HG03571 (cell line): Measurements from ENCODE around the gene PITPNM3.

Experiments used
- ATAC-seq: cut with Tn5 transposase; IDR thresholded peaks from one replicate; pipeline ENCODE4 v1.9.1; 2021; ENCODE audit not compliant: unreplicated experiment

Gene PITPNM3

DNA sequence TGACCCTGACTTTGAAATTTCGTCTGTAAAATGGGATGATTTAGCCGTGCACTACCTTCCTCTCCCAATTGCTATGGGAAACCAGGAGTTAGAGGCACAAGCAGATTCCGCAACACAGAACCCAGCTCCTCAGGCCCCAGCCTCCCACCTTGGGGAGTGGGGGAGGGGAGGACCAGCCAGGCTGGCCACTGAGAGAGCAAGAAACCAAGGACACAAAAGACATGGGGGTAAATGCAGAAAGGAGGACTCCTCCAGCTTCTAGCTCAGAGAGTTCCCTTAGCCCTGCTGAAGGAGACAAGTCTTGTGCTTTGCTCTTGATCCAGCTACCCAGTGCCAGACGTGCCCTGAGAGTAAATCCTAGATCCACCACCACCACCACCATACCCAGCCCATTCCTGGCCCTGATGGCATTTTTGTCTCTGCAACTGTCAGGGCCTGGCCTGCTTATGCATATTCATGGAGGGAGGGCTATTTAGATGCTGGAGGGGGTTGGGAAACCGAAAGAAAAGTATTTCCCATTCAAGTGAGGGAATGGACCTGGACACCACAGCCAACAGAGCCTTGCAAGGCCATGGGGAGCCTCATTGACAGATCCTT is 25.9 kb downstream of the PITPNM3 start:
- no peak for ATAC-seq

DNA sequence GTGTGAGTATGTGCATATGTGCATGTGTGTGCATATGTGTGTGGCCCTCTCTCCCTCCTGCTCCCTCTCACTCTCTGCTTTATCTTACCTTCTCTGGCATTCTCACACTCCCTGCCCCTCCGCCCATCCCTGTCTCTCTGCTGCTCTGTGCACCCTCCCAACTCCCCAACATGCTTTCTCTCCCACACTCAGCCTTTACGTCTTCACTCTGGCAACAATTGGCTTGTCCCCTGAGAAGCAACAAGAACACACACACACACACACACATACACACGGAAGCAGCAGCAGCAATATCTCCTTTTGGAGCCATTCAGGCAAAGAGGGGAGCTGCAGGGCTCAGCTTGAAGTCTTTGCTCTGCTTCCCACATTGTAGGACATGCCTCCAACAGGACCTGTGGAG is 27.8 kb downstream of the PITPNM3 start:
- no peak for ATAC-seq

DNA sequence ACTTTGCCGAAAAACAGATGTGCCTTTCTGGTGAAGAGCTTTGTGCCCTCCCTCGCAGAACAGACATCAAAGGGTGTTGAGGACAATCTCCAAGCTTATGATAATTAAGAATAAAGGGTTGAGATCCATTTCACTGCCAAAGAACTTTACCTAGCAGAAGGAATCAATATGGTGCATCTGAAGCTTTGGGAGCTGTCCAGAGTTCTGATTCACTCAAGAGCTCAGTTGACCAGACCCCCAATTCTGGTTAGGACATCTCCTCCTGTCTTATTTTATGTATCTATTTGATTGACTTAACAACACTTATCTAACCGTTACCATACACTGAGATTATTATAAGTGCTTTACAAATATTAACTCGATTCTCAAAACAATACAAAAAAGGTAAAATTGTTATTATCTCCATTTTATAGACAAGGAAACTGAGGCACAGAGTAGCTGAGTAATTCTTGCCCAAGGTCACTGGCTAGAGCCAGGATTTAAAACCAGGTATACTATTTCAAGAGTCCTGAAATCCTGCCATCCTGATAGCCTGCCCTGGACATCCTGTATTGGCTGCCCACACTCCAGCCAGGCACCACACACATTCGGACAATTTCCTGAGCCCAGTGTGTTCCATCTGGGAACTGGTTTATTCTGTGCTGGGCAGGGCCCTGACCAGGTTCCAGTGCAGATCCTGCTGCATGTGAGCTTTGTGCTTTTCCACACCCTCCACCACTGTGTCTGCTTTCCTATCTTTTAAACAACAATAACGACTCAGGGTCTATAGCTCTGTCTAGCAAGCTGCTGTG is 29.8 kb downstream of the PITPNM3 start:
- ATAC-seq = no peak

DNA sequence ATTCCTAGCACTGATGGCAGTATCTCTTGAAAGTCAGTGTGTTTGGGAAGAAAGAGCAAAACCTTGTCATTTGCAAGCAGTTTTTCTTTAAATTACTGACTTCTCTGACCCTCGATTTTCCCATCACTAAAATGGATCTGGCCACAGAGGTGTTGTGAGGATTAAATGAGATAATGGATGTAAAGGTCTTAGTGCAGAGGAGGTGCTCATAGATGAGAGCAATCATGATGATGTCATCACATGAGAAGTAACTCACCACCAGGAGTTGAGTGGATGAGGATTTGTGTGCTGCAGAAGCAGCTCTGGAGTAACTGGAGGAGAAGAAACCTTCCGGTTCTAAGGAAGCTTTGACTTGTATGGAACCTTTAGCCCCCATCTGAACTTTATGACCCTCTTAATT is 30.6 kb downstream of the PITPNM3 start:
- ATAC-seq = no peak

DNA sequence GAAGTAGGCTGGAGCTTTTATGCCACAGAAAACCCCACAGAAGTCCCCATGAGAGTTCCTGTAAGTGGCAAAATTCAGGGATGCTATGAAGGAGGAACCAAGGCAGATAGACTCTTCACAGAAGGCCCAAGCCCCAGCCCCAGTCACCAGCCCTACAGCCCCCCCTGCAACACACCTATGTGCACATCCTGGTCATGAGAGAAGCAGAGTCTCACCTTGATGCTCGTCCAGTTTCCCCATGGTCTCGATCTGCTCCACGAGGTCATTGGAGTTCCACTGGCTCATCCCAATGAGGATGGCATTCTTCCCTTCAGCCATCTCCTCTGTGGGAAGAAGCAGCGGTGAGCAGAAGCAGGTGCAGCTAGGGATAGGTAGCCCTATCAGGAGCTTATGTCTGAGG is 31.2 kb downstream of the PITPNM3 start:
- no peak for ATAC-seq

DNA sequence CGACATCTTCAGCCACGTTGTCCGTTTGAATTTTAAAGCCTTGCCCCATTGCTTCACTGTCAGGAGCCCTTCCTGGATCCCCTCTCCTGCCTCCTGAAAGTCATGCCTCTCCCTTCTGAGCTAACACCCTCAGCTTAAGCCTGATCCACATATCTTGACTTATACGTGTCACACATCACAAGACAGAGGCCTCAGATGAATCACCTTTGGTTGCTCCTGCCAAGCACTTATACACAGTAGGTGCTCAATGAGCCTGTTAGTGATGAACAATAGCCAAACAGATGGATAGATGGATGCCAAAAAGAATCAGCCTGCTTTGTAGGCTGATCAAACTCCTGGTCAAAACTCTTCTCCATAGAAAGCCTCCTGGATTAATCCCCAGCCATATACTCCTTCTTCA is 31.8 kb downstream of the PITPNM3 start:
- no peak for ATAC-seq

DNA sequence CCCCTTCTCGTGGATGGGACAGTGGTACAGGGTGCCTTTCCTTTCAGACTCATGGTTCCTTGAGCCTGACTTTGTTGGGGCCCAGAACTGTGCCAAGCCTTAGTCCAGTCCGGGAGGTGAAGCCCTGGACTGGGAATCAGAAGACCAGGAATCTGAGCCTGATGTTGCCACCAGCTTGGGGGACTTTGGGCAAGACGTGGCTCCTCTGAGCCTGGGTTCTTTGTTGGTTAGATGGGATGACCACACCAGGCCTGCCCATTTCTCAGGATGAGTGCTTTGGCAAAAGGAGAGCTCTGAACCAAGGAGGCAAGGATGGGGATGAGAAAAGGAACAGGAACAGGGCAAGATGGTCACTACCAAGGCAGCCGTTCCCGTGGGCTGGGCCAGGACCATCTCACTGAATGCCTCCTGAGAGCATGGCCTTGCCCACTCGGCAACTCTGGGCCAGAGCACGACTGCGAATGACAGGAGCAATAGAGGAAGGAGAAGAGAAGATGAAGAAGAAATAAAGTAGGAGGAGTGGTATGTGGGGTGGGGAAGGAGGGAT is 32.5 kb downstream of the PITPNM3 start:
- ATAC-seq = no peak

DNA sequence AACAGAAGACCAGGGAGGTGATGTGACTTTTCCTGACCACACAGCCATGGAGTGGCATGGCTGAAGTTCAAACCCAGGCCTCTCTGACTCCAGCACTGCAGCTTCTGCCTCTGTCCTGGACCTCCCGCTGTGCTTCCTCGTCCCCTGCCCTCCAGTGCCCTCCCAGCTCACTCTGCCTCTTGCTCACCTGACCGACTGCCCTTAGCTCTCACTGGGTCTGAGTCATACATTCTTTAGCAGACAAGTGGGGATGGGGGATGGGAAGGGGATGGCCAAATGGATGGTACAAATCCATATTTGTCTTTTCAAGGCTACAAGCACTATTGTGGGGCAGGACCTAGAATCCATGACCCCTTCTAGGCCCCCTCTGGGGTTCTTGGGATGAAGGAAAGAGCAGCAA is 33.0 kb downstream of the PITPNM3 start:
- ATAC-seq = no peak

DNA sequence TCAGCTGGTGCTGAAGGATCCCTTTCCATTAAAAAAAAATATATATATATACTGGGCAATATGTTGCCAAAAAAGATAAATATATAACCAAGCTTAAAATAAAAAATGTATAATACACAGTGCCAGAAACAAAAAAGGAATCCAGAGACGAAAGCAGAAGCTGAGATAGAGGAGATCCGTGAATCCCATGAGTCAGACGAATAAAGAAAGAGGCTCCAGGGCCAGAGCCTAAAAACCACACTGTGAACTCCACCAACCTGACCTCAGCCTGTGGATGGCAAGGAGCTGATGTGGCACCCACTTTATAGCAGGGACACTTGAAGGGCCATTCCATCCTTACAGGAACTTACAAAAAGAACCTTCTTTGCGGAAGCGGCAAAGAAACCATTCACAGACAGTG is 34.8 kb downstream of the PITPNM3 start:
- ATAC-seq = no peak

DNA sequence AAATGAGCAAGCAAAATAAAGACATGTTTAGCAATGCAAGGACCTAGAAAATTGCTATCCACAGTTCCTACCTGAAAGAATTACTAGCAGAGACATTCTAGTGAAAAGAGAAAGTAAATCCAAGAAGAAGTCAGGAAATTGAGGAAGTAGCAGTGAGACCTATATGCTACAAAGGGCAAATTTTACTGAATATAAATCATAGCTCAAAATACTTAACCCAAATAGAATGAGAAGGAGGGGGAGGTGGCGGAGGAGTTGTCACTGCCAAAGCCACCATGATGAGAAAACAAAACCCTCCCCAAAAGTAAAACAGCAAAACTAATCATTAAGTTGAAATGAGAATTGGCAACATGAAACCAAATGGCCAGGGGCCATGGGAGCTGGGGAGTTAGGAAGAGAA is 39.3 kb downstream of the PITPNM3 start:
- no peak for ATAC-seq

DNA sequence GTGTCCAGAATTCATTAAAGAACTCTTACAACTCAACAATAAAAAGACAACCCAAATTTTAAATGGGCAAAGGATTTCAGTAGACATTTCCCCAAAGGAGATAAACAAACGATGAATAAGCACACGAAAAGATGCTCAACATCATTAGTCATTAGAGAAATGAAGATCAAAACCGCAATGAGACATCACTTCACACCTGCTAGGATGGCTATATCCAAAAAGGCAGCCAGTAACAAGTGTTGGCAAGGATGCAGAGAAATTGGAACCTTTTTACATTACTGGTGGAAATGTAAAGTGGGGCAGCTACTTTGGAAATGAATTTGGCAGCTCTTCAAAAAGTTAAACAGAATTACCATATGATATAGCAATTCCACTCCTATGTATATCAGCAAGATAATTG is 42.0 kb downstream of the PITPNM3 start:
- ATAC-seq = no peak

DNA sequence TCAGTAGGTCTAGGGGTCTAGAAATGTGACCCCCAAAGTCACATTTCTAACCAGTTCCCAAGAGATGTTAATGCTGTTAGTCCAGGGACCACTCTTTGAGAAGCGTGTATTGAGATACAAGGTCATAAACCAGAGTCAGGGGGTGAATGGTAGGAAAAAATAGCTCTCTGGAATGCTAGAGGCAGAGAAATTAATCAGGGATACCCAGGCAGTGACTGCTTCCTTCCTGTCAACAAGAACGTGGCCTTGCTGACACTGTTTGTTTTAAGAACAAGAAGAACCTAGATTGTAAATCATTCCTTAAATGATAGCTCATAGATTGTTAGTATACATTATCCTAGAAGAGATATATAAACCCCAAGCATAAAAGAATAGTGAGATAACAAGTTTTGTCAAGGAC is 43.8 kb downstream of the PITPNM3 start:
- no peak for ATAC-seq

DNA sequence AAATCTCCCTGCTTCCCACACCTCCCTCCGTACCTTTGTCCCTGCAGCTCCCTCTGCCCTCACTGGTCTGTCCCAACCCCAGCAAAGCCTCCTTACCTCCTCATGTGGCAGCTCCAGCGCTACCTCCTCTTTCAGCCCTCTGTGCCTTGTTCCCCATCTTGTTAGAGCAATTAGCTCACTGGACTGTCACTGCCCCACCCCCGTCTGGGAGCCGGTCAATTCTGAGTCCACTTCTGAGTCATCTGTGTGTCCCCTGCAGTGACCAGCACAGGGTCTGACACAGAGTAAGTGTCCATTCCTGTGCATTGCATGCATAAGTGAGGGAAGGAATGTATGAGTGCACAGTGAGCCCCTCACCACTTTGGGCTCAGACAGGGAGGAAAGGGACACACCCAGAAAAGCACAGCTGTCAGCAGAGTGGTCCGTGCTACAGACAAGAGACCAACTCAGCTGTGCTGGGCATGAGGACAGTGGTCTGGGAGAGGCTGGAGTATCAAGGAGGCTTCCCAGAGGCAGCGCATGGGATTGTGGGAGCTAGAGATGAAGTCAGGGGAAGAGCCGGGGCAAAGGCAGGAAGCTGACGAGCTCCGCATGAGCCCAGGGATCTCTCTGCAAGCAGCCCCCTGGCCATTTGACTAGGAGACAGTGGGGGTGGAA is 45.9 kb downstream of the PITPNM3 start:
- no peak for ATAC-seq

DNA sequence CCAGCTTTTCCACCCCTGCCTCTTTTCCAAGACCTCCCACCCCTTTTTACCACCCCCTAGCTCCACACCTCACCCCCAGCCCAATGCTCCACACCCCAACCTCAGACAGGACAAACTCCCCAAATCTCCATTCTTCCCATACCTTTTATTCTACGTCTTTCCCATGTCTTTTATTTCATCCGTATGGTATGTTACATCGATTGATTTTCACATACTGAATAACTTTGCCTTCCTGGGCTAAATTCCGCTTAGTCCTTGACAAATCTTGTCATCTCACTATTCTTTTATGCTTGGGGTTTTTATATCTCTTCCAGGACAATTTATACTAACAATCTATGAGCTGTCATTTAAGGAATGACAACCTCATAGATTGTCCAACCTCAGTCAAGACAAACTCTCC is 46.4 kb downstream of the PITPNM3 start:
- no peak for ATAC-seq

DNA sequence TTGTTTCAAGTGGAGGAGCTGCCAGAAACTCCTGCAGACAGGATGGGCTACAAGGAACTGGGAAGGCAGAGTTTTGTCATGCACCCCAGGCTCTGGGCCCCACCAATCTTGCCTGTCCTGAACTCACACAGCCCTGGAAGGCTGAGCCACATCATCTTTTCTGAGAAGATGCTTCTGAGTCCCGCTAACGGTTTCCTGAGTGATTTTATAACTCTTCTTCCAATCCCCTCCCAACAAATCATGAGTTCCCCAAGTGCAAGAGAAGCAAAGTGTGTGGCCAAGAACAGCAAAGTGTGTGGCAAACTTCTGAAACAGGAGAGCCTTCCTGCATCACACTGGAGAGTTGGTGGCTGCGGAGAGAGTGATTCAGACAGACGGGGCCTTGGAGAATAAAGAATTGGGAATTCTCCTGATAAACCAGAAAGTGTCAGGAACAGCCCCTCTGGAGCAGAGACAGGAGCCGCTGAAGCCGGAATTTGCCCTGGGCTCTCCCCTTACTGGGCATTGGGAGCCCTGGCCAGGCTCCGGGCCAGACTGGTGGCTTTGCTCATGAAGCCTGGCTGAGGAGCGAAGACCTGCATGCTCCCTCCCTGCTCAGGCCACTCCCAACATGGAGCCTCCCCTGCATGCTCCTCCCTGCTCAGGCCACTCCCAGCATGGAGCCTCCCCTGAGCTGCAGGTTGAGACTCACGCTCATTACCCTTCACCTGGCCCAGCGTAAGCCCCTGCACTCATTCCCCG is 47.2 kb downstream of the PITPNM3 start:
- no peak for ATAC-seq

DNA sequence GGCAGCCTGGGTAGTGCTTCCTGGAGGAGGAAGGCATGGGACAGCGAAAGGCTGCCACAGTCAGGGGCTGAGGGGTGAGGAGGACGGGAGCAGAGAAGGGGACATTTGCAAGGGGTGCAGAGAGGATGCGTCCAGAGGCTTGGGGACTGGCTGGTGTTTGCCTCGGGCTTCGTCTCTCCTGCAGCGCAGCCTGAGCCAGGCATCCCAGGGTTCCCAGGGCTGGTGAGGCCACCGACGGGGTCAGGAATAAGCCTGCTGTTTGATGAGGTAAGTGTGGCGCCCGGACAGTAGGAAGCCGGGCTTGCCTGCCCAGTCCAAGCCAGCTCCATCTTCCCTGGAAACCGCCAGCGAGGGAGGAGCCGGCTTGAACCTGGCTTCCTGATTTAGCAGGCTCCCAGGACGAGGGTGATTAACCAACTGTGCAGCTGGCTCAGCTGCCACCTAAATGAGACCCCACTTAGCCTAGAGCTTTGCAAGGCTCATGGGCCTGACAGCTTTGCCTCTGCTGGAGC is 47.8 kb downstream of the PITPNM3 start:
- no peak for ATAC-seq

DNA sequence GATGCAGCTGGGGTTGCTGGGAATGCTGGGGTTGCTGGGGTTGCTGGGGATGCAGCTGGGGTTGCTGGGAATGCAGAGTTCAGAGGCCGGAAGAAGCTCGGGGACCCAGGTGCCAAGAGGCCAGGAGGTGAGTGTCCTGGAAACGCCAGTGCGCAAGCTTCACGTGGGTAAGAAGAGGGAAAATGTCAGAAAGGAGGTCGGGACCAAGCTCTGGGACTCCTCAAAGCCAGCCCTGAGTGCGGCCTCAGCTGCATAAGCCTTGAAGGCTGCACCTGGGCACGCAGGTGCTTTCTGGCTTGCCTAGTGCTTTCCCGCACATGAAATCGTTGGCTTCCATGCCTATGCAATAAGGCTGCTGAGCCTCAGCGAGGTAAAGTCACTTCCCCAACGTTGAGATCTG is 48.3 kb downstream of the PITPNM3 start:
- ATAC-seq = no peak

DNA sequence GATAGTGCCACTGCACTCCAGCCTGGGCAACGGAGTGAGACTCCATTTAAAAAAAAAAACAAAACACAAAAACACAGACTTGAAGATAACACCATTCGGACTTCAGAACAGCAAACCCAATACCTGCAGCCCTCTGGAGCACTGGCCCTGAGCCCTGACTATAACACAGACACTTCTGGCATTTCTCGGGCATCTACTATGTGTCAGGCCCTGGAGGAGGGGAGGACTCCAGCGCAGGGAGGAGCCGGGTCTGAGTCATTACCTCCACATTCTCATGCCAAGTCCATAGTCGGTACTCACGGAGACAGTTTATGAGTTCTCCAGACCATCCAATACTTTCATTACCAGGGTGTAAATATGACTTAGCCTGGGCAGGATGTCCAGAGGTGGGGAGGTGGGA is 48.8 kb downstream of the PITPNM3 start:
- ATAC-seq = no peak

DNA sequence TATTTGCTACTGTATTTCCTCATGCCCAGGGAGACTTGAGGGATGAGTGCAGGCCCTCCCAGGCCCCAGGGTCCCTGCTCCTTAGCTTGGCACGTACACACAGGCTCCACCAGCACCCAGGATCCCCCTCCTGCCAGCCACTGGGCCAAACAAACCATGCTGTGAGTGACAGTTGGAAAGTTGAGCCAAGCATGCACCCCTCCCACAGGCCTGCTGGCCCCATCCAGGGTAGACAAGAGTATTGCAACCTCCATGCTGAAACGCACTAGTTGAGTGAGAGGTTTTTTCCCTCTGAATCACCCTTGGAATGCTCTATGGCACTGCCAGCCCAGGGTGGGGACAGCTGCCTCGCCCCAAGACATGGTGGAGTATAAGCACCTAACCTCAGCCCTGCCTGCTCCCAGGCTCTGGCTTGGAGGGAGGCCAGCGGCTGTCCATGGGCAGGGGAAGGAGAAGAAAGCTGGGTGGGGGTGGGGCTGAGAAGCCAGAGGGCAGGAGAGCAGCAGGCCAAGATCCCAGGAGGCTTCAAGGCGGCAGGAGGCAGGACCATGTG is 49.6 kb downstream of the PITPNM3 start:
- no peak for ATAC-seq

DNA sequence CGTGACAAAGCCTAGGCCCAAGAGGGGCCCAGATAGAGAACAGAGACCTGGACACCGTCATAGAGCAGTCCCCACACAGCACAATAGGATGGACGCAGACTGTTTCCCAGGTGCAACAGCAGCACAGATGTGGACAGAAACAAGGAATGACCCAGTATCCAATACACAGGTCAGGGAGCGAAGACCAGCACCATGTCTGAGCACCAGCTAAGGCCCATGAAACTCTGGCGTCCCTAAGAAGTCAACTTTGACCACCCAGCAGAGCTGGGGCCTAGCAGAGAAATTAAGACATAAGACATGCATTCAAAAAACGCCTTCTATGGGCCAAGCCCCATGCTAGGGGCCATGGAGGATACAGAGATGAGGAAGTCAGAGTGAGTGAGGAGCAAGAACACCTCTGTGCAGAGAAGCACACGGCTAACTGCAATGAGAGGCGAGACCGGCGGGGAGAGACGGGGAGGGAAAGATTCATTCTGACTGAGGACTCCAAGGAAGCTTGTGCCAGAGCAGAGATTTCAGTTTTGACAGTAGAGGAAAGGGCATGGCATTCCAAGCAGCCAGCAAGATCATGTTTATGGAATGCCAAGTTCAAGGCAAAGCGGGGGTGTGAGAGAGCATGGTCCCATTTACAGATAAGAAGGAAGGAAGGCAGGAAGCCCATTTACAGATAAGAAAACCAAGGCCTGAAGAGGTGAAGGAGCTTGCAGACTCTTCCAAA is 50.8 kb downstream of the PITPNM3 start:
- no peak for ATAC-seq
